Measurements from ENCODE around the gene ZAR1L. TPM values are rescaled to one million over a fixed set of nuclear protein-coding genes. Genes with fewer than 3 reads are reported as not detected.

ZAR1L gene
- total and polyA plus RNA-seq, 7 experiments from 2014 or later: not detected

DNA sequence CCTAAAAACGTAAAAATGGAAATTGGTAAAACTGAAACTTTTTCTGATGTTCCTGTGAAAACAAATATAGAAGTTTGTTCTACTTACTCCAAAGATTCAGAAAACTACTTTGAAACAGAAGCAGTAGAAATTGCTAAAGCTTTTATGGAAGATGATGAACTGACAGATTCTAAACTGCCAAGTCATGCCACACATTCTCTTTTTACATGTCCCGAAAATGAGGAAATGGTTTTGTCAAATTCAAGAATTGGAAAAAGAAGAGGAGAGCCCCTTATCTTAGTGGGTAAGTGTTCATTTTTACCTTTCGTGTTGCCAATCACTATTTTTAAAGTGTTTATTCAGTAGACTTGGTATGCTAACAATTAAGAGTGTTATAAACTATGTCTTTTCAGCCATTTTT is 25.8 kb upstream of the ZAR1L start:
- Histone ChIP-seq H3K27ac (ENCODE audit: low read depth, low read length) (no peak overlapping the region), H3K36me3 (ENCODE audit: control insufficient read depth in 2 of 3, insufficient read depth in 3 of 3, low read length in 3 of 3) (no peaks in the 10 kb centered on the region), H3K9me3 (ENCODE audit: control insufficient read depth in 2 of 3, low read length in 3 of 3) (no peaks in the 10 kb centered on the region), H3K4me3 (ENCODE audit: low read length) (no peak overlapping the region), H3K4me1 (ENCODE audit: control insufficient read depth in 2 of 2, insufficient read depth in 2 of 2, low read length in 2 of 2) (no peaks in the 10 kb centered on the region), H3K27me3 (ENCODE audit: control insufficient read depth in 2 of 2, insufficient read depth in 2 of 2, low read length in 2 of 2) (no peaks in the 10 kb centered on the region)
- CTCF ChIA-PET: no interaction called here
- intact Hi-C loops (cut with micrococcal nuclease): no loop called here
- Mint-ChIP-seq H3K4me1 (no peaks in the 10 kb centered on the region), H3K9me3 (peaks cover 0 to 46% (median 9%) of the 10 kb centered on the region in 11 donors), H3K4me3 (no peak overlapping the region), H3K27ac (no peak overlapping the region), H3K27me3 (no peaks in the 10 kb centered on the region), H3K36me3 (peaks cover 0 to 41% (median 23%) of the 10 kb centered on the region in 5 donors)
- POLR2A ChIA-PET: no interaction called here
- no peak for ATAC-seq
- no peak for DNase-seq

DNA sequence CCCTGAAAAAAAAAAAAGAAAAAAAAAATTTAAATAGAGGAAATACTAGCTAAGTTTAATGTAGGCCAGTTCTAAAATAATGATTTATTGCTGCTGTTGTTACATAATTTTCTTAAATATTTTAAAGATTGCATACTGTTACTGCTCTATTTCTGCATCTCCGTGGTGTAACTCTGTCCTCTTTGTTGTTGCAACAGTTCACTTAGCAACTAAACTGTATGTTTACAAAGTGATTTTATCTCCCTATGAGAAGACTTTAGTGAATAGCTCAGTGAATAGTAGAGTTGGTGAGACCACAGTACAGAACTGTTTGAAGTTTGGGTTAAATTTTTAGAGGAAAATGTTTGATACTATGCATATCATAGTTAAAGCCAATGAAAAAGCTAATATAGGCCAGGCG is 19.5 kb upstream of the ZAR1L start:
- Histone ChIP-seq H3K27ac (ENCODE audit: low read depth, low read length) (no peak overlapping the region), H3K27me3 (ENCODE audit: control insufficient read depth in 2 of 2, insufficient read depth in 2 of 2, low read length in 2 of 2) (no peaks in the 10 kb centered on the region), H3K36me3 (ENCODE audit: control insufficient read depth in 2 of 3, insufficient read depth in 3 of 3, low read length in 3 of 3) (no peaks in the 10 kb centered on the region), H3K4me1 (ENCODE audit: control insufficient read depth in 2 of 2, insufficient read depth in 2 of 2, low read length in 2 of 2) (no peaks in the 10 kb centered on the region), H3K4me3 (ENCODE audit: low read length) (no peak overlapping the region), H3K9me3 (ENCODE audit: control insufficient read depth in 2 of 3, low read length in 3 of 3) (no peaks in the 10 kb centered on the region)
- ChIA-PET CTCF (no interaction called here), POLR2A (interaction anchor here (0.6 kb wide), 1 partner anchor 348 kb away, joined by 3 read pairs; no protein-coding TSS in a partner anchor)
- no peak overlapping the region for H3K27ac Mint-ChIP-seq
- H3K36me3 Mint-ChIP-seq: peaks cover 0 to 74% (median 43%) of the 10 kb centered on the region in 5 donors
- ATAC-seq: peak; percentile 47
- H3K4me1 Mint-ChIP-seq: peaks cover 0 to 8% (median 0%) of the 10 kb centered on the region in 7 donors
- H3K9me3 Mint-ChIP-seq: peaks cover 0 to 38% (median 6%) of the 10 kb centered on the region in 11 donors
- intact Hi-C loops (cut with micrococcal nuclease): no loop called here
- DNase-seq: no peak
- no peaks in the 10 kb centered on the region for H3K27me3 Mint-ChIP-seq
- no peak overlapping the region for H3K4me3 Mint-ChIP-seq

DNA sequence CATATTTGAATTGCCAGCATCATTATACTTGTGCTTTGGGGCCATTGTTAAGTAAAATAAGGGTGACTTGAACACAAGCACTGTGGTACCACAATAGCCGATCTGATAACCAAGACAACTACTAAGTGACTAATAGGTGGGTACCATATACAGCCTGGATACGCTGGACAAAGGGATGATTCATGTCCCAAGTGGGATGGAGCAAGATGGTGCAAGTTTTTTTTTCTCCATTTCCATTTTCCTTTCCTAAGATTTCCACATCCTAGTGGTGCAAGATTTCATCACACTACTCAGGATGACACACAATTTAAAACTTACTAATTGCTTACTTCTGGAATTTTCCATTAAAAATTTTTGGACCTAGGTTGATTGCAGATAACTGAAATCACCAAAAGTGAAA is 15.3 kb upstream of the ZAR1L start:
- intact Hi-C loops (cut with micrococcal nuclease): no loop called here
- H3K27ac ChIP-seq (ENCODE audit: low read depth, low read length): no peak overlapping the region
- ATAC-seq (no peak), DNase-seq (no peak)
- no peak overlapping the region for H3K4me3 ChIP-seq (ENCODE audit: low read length)
- H3K27me3 Mint-ChIP-seq: no peaks in the 10 kb centered on the region
- no peaks in the 10 kb centered on the region for H3K9me3 ChIP-seq (ENCODE audit: control insufficient read depth in 2 of 3, low read length in 3 of 3)
- H3K36me3 Mint-ChIP-seq: peaks cover 0 to 42% (median 25%) of the 10 kb centered on the region in 5 donors
- peaks cover 0 to 9% (median 0%) of the 10 kb centered on the region in 11 donors for H3K9me3 Mint-ChIP-seq
- H3K4me3 Mint-ChIP-seq: no peak overlapping the region
- ChIA-PET CTCF (no interaction called here), POLR2A (interaction anchor here (1.0 kb wide), 1 partner anchor 16 kb away, joined by 3 read pairs; no protein-coding TSS in a partner anchor)
- H3K27me3 ChIP-seq (ENCODE audit: control insufficient read depth in 2 of 2, insufficient read depth in 2 of 2, low read length in 2 of 2): no peaks in the 10 kb centered on the region
- H3K36me3 ChIP-seq (ENCODE audit: control insufficient read depth in 2 of 3, insufficient read depth in 3 of 3, low read length in 3 of 3): no peaks in the 10 kb centered on the region
- no peaks in the 10 kb centered on the region for H3K4me1 ChIP-seq (ENCODE audit: control insufficient read depth in 2 of 2, insufficient read depth in 2 of 2, low read length in 2 of 2)
- H3K27ac Mint-ChIP-seq: no peak overlapping the region
- H3K4me1 Mint-ChIP-seq: peaks cover 0 to 8% (median 0%) of the 10 kb centered on the region in 7 donors

DNA sequence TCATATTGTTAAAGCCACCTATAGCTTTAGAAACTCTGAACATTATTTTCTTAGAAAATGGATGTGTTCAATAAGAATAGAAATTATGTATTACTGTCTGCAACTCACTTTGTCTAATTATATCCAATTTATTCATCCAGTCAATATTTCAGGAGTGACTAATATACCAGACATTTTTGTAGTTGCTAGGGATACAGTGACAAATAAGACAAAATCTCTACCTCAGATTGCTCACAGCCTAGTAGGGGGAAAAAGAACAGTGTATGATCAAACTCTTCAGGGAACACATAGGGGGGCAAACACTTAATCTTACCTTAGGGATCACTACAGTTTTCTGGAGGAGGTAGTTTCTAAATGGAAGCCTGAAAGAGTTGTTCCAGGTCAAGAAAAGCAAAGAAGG is 8.7 kb upstream of the ZAR1L start:
- Mint-ChIP-seq H3K4me3 (no peak overlapping the region), H3K9me3 (no peaks in the 10 kb centered on the region), H3K27me3 (no peaks in the 10 kb centered on the region), H3K4me1 (peaks cover 0 to 25% (median 0%) of the 10 kb centered on the region in 7 donors), H3K36me3 (peaks cover 0 to 31% (median 0%) of the 10 kb centered on the region in 5 donors), H3K27ac (peak overlapping the region in 1 of 9 donors; percentile 12)
- ChIA-PET CTCF (no interaction called here), POLR2A (no interaction called here)
- Histone ChIP-seq H3K4me3 (ENCODE audit: low read length) (no peak overlapping the region), H3K27ac (ENCODE audit: low read depth, low read length) (no peak overlapping the region), H3K9me3 (ENCODE audit: control insufficient read depth in 2 of 3, low read length in 3 of 3) (no peaks in the 10 kb centered on the region), H3K36me3 (ENCODE audit: control insufficient read depth in 2 of 3, insufficient read depth in 3 of 3, low read length in 3 of 3) (no peaks in the 10 kb centered on the region), H3K27me3 (ENCODE audit: control insufficient read depth in 2 of 2, insufficient read depth in 2 of 2, low read length in 2 of 2) (no peaks in the 10 kb centered on the region), H3K4me1 (ENCODE audit: control insufficient read depth in 2 of 2, insufficient read depth in 2 of 2, low read length in 2 of 2) (no peaks in the 10 kb centered on the region)
- DNase-seq: no peak
- intact Hi-C loops (cut with micrococcal nuclease): no loop called here
- ATAC-seq: no peak

DNA sequence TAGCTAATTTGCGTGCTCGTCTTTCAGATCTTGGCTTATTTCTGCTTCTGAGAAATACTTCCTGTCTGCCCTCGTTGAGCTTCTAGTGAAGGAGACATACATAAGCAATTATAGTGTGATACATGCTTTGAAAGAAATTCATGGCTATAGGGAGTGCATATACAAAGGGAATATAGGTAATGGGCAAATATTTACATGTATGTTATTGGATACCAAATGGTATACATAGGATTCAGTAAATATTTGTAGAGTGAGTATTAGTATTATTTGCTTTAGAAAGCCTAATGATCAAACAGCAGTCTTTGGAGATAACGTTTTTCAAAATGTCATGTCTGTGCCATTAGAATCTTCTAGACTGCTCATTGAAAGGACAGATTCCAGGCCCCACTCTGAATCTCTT is 5.4 kb upstream of the ZAR1L start:
- Mint-ChIP-seq H3K36me3 (peaks cover 0 to 30% (median 0%) of the 10 kb centered on the region in 5 donors), H3K4me1 (peaks cover 0 to 39% (median 0%) of the 10 kb centered on the region in 7 donors), H3K9me3 (no peaks in the 10 kb centered on the region), H3K27ac (no peak overlapping the region), H3K4me3 (peak overlapping the region in 1 of 10 donors; percentile 8), H3K27me3 (no peaks in the 10 kb centered on the region)
- ATAC-seq: no peak
- Histone ChIP-seq H3K4me3 (ENCODE audit: low read length) (no peak overlapping the region), H3K4me1 (ENCODE audit: control insufficient read depth in 2 of 2, insufficient read depth in 2 of 2, low read length in 2 of 2) (peaks cover 7 to 8% of the 10 kb centered on the region in 2 donors), H3K27me3 (ENCODE audit: control insufficient read depth in 2 of 2, insufficient read depth in 2 of 2, low read length in 2 of 2) (no peaks in the 10 kb centered on the region), H3K9me3 (ENCODE audit: control insufficient read depth in 2 of 3, low read length in 3 of 3) (no peaks in the 10 kb centered on the region), H3K36me3 (ENCODE audit: control insufficient read depth in 2 of 3, insufficient read depth in 3 of 3, low read length in 3 of 3) (peaks cover 0 to 2% (median 0%) of the 10 kb centered on the region in 3 experiments), H3K27ac (ENCODE audit: low read depth, low read length) (no peak overlapping the region)
- intact Hi-C loops (cut with micrococcal nuclease): no loop called here
- no peak for DNase-seq
- CTCF ChIA-PET: no interaction called here
- POLR2A ChIA-PET: interaction anchor here (0.9 kb wide), 1 partner anchor 106 kb away, joined by 4 read pairs; no protein-coding TSS in a partner anchor

DNA sequence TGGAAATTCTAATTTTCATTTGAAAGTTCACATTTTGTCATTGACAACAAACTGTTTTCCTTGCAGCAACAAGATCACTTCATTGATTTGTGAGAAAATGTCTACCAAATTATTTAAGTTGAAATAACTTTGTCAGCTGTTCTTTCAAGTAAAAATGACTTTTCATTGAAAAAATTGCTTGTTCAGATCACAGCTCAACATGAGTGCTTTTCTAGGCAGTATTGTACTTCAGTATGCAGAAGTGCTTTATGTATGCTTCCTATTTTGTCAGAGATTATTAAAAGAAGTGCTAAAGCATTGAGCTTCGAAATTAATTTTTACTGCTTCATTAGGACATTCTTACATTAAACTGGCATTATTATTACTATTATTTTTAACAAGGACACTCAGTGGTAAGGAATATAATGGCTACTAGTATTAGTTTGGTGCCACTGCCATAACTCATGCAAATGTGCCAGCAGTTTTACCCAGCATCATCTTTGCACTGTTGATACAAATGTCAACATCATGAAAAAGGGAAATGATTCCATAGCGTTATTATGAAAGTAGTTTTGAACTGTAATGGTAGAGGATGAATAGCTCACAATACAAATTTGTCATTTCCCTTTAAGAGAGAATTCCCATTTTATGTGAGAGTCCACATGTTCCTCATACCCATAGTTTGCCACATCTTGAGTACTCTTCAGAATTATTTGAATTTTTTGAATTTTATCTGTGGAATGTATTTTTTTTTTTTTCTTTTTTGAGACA is 2.7 kb upstream of the ZAR1L start:
- H3K27ac Mint-ChIP-seq: no peak overlapping the region
- H3K4me1 ChIP-seq (ENCODE audit: control insufficient read depth in 2 of 2, insufficient read depth in 2 of 2, low read length in 2 of 2): peaks cover 7 to 8% of the 10 kb centered on the region in 2 donors
- CTCF ChIA-PET: no interaction called here
- H3K9me3 ChIP-seq (ENCODE audit: control insufficient read depth in 2 of 3, low read length in 3 of 3): no peaks in the 10 kb centered on the region
- no peak for ATAC-seq
- POLR2A ChIA-PET: interaction anchor here (1.0 kb wide), 1 partner anchor 110 kb away, joined by 3 read pairs; the partner anchor contains the start of gene N4BP2L1
- H3K4me1 Mint-ChIP-seq: peaks cover 3 to 45% (median 7%) of the 10 kb centered on the region in 7 donors
- no peaks in the 10 kb centered on the region for H3K9me3 Mint-ChIP-seq
- intact Hi-C loops (cut with micrococcal nuclease): loop anchor here (5.0 kb wide), 7 partner anchors 34 to 1499 kb away; partner anchors contain the start of genes HSPH1 (in 1 of the 2) and RFC3 (in 1 of the 2)
- H3K4me3 Mint-ChIP-seq: no peak overlapping the region
- H3K4me3 ChIP-seq (ENCODE audit: low read length): no peak overlapping the region
- H3K36me3 Mint-ChIP-seq: peaks cover 0 to 22% (median 7%) of the 10 kb centered on the region in 5 donors
- no peaks in the 10 kb centered on the region for H3K27me3 ChIP-seq (ENCODE audit: control insufficient read depth in 2 of 2, insufficient read depth in 2 of 2, low read length in 2 of 2)
- H3K27ac ChIP-seq (ENCODE audit: low read depth, low read length): no peak overlapping the region
- no peak for DNase-seq
- H3K36me3 ChIP-seq (ENCODE audit: control insufficient read depth in 2 of 3, insufficient read depth in 3 of 3, low read length in 3 of 3): peaks cover 0 to 5% (median 0%) of the 10 kb centered on the region in 3 experiments
- no peaks in the 10 kb centered on the region for H3K27me3 Mint-ChIP-seq
